ENCODE data around the gene MYT1. TPM values are rescaled to one million over a fixed set of nuclear protein-coding genes. Genes with fewer than 3 reads are reported as not detected.

MYT1 gene
- total and polyA plus RNA-seq, 4 donors = under 0.01 to 6.5 (median 0.08) TPM

DNA sequence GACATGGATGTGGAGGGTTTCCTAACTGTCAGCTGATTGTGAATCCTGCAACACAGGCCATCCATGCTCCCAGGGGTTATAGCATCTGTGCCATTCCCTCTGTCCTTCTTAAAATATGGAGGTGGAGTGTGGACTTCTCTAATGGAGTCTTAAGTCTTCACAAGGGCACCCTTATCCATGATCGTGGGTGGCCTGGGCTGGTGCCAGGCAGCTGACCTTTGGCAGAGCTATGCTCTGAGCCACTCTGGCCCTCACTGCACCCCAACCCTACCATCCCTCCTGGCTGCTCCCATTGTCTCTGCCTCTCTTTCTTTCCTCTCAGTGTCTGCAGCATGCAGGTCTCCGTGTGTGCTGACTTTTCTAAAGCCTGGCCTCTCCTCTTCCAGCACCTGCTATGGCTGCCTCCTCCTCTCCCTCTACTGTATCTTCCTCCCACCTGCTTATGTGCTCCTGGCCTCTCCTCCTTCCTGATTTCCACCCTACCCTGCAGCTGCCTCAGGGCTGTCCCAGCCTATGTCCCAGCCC lies 80.1 kb downstream of the MYT1 start:
- TF ChIP-seq, protein P1, sequence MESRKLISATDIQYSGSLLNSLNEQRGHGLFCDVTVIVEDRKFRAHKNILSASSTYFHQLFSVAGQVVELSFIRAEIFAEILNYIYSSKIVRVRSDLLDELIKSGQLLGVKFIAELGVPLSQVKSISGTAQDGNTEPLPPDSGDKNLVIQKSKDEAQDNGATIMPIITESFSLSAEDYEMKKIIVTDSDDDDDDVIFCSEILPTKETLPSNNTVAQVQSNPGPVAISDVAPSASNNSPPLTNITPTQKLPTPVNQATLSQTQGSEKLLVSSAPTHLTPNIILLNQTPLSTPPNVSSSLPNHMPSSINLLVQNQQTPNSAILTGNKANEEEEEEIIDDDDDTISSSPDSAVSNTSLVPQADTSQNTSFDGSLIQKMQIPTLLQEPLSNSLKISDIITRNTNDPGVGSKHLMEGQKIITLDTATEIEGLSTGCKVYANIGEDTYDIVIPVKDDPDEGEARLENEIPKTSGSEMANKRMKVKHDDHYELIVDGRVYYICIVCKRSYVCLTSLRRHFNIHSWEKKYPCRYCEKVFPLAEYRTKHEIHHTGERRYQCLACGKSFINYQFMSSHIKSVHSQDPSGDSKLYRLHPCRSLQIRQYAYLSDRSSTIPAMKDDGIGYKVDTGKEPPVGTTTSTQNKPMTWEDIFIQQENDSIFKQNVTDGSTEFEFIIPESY (IDR thresholded peaks at IDR 0.05) = no peak
- TF ChIP-seq YY1 (IDR thresholded peaks at IDR 0.05) (no peak), HNF4A (conservative IDR thresholded peaks at IDR 0.05) (no peak), EGR1 (IDR thresholded peaks at IDR 0.05; ENCODE audit: low read depth in 2 of 2) (no peak), HNF4G (IDR thresholded peaks at IDR 0.05) (no peak), FOXA2 (IDR thresholded peaks at IDR 0.05) (no peak), NR2F2 (IDR thresholded peaks at IDR 0.05) (no peak), SP1 (IDR thresholded peaks at IDR 0.05) (no peak), GABPA (IDR thresholded peaks at IDR 0.05 in 1 of 2, conservative IDR thresholded peaks at IDR 0.05 in 1 of 2) (no peak), FOXA1 (IDR thresholded peaks at IDR 0.05) (no peak), JUND (IDR thresholded peaks at IDR 0.05) (no peak), RXRA (IDR thresholded peaks at IDR 0.05) (no peak), TAF1 (conservative IDR thresholded peaks at IDR 0.05) (no peak)
- TF ChIP-seq, protein P2, sequence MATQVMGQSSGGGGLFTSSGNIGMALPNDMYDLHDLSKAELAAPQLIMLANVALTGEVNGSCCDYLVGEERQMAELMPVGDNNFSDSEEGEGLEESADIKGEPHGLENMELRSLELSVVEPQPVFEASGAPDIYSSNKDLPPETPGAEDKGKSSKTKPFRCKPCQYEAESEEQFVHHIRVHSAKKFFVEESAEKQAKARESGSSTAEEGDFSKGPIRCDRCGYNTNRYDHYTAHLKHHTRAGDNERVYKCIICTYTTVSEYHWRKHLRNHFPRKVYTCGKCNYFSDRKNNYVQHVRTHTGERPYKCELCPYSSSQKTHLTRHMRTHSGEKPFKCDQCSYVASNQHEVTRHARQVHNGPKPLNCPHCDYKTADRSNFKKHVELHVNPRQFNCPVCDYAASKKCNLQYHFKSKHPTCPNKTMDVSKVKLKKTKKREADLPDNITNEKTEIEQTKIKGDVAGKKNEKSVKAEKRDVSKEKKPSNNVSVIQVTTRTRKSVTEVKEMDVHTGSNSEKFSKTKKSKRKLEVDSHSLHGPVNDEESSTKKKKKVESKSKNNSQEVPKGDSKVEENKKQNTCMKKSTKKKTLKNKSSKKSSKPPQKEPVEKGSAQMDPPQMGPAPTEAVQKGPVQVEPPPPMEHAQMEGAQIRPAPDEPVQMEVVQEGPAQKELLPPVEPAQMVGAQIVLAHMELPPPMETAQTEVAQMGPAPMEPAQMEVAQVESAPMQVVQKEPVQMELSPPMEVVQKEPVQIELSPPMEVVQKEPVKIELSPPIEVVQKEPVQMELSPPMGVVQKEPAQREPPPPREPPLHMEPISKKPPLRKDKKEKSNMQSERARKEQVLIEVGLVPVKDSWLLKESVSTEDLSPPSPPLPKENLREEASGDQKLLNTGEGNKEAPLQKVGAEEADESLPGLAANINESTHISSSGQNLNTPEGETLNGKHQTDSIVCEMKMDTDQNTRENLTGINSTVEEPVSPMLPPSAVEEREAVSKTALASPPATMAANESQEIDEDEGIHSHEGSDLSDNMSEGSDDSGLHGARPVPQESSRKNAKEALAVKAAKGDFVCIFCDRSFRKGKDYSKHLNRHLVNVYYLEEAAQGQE (IDR thresholded peaks at IDR 0.05) = no peak
- TF ChIP-seq, protein P3, sequence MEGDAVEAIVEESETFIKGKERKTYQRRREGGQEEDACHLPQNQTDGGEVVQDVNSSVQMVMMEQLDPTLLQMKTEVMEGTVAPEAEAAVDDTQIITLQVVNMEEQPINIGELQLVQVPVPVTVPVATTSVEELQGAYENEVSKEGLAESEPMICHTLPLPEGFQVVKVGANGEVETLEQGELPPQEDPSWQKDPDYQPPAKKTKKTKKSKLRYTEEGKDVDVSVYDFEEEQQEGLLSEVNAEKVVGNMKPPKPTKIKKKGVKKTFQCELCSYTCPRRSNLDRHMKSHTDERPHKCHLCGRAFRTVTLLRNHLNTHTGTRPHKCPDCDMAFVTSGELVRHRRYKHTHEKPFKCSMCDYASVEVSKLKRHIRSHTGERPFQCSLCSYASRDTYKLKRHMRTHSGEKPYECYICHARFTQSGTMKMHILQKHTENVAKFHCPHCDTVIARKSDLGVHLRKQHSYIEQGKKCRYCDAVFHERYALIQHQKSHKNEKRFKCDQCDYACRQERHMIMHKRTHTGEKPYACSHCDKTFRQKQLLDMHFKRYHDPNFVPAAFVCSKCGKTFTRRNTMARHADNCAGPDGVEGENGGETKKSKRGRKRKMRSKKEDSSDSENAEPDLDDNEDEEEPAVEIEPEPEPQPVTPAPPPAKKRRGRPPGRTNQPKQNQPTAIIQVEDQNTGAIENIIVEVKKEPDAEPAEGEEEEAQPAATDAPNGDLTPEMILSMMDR (IDR thresholded peaks at IDR 0.05; ENCODE audit: low read depth, low read length, missing input control) = no peak
- TF ChIP-seq, protein P4, sequence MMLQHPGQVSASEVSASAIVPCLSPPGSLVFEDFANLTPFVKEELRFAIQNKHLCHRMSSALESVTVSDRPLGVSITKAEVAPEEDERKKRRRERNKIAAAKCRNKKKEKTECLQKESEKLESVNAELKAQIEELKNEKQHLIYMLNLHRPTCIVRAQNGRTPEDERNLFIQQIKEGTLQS (IDR thresholded peaks at IDR 0.05) = no peak
- peaks cover 3 to 17% (median 14%) of the 10 kb centered on the region in 4 donors for H3K4me1 ChIP-seq (ENCODE audit: control insufficient read depth in 4 of 4, insufficient read depth in 4 of 4, low read length in 3 of 4)
- H3K9ac ChIP-seq (ENCODE audit: low read depth in 1 of 2, low read length in 2 of 2) = no peak overlapping the region
- DNase-seq (ENCODE audit: low spot score) = no peak
- no peak overlapping the region for H3K4me3 ChIP-seq (ENCODE audit: low read depth in 1 of 3, low read length in 3 of 3)
- no peak overlapping the region for H3K27ac ChIP-seq (ENCODE audit: low read depth in 1 of 2, low read length in 2 of 2)
- no peaks in the 10 kb centered on the region for H3K9me3 ChIP-seq (ENCODE audit: control insufficient read depth in 4 of 4, low read length in 3 of 4)
- H3K27me3 ChIP-seq (ENCODE audit: control insufficient read depth in 4 of 4, insufficient read depth in 4 of 4, low read length in 3 of 4) = no peaks in the 10 kb centered on the region
- no peaks in the 10 kb centered on the region for H3K36me3 ChIP-seq (ENCODE audit: control insufficient read depth in 4 of 4, insufficient read depth in 3 of 4, low read depth in 1 of 4, low read length in 3 of 4)
- 83% methylated on average over 2 of the region's 2 CpGs for WGBS
